Smooth muscle cell (in vitro differentiated cells): ENCODE results near the gene SYCN. TPM values are rescaled to one million over a fixed set of nuclear protein-coding genes. Genes with fewer than 3 reads are reported as not detected.

Source experiments
- DNase-seq: peaks from one replicate; lab custom pipeline; 2025; ENCODE audit not compliant: unreplicated experiment; lab: John Stamatoyannopoulos, UW
- H2AFZ ChIP-seq: fragments of 200-600 bp; sonication (generic); 2 replicates; pipeline ENCODE4 v1.6.0; 2016; ENCODE audit warnings: antibody characterized with exemption, low read depth, mild to moderate bottlenecking
- H3F3A ChIP-seq: fragments of 200-600 bp; sonication (generic); 2 replicates; pipeline ENCODE4 v1.6.0; 2017; ENCODE audit warnings: antibody characterized with exemption, low read depth
- H3K27ac ChIP-seq: fragments of 200-600 bp; sonication (generic); 2 replicates; pipeline ENCODE4 v1.5.1; 2016; ENCODE audit warnings: low read depth, mild to moderate bottlenecking
- H3K27me3 ChIP-seq: fragments of 200-600 bp; sonication (generic); 2 replicates; pipeline ENCODE4 v1.6.1; 2016; ENCODE audit warnings: low read depth, mild to moderate bottlenecking
- H3K36me3 ChIP-seq: fragments of 200-600 bp; sonication (generic); 2 replicates; pipeline ENCODE4 v1.5.1; 2016; ENCODE audit warnings: low read depth
- H3K4me1 ChIP-seq: fragments of 200-600 bp; sonication (generic); 2 replicates; pipeline ENCODE4 v1.5.1; 2016; ENCODE audit warnings: low read depth
- H3K4me2 ChIP-seq: fragments of 200-600 bp; sonication (generic); 2 replicates; pipeline ENCODE4 v1.6.0; 2016; ENCODE audit warnings: mild to moderate bottlenecking
- H3K4me3 ChIP-seq: fragments of 200-600 bp; sonication (generic); 2 replicates; pipeline ENCODE4 v1.5.1; 2016; ENCODE audit warnings: mild to moderate bottlenecking
- H3K79me2 ChIP-seq: fragments of 200-600 bp; sonication (generic); 2 replicates; pipeline ENCODE4 v1.6.0; 2016; ENCODE audit warnings: low read depth, mild to moderate bottlenecking
- H3K9ac ChIP-seq: fragments of 200-600 bp; sonication (generic); 2 replicates; pipeline ENCODE4 v1.6.0; 2016; ENCODE audit warnings: low read depth
- H3K9me3 ChIP-seq: fragments of 200-600 bp; sonication (generic); replicated peaks from 2 replicates; pipeline ENCODE4 v1.5.1; 2016; ENCODE audit warnings: low read depth
- H4K20me1 ChIP-seq: fragments of 200-600 bp; sonication (generic); 2 replicates; pipeline ENCODE4 v1.6.0; 2016; ENCODE audit warnings: low read depth
- WGBS: methylation state at CpG from one replicate; pipeline ENCODE4 v1.1.7; 2016; ENCODE audit warnings: low lambda C conversion rate; 5-methylcytosine and 5-hydroxymethylcytosine counted together
- polyA plus RNA-seq: library from polyadenylated mRNA; unstranded; fragments of >200 nt; fragmentation: Nextera tagmentation; extraction: Ambion mirVana; gene quantifications from 2 replicates; pipeline ENCODE4 v1.2.1, GENCODE V29; 2016
- total RNA-seq: library from RNA; depleted of rRNA; stranded (reverse); fragments of >200 nt; gene quantifications from 2 replicates; pipeline ENCODE4 v1.2.3, GENCODE V29; 2014
- TF ChIP-seq, protein P1 (sequence below): fragments of 200-600 bp; sonication (generic); IDR thresholded peaks from 2 replicates; pipeline ENCODE4 v1.5.1; 2017; ENCODE audit warnings: borderline replicate concordance, mild to moderate bottlenecking, antibody characterized with exemption; ENCODE audit not compliant: insufficient read depth, poor library complexity, severe bottlenecking

SYCN gene
- total and polyA plus RNA-seq, 2 experiments from 2014 or later: not detected

DNA sequence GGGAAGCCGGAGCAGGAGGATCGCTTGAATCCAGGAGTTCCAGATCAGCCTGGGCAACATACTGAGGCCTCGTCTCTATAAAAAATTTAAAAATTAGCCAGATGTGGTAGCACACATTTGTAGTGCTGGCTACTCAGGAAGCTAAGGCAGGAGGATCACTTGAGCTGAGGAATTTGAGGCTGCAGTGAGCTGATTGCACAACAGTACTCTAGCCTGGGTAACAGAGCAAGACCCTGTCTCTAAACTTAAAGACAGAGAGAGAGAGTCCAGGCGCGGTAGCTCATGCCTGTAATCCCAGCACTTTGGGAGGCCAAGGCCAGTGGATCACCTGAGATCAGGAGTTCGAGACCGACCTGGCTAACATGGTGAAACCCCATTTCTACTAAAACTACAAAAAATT is 36.4 kb upstream of the SYCN start:
- 88% methylated on average over 7 of the region's 7 CpGs for WGBS
- Histone ChIP-seq H2AFZ (no peak overlapping the region), H4K20me1 (no peaks in the 10 kb centered on the region), H3K4me3 (no peak overlapping the region), H3F3A (no peaks in the 10 kb centered on the region), H3K27ac (no peak overlapping the region), H3K79me2 (no peaks in the 10 kb centered on the region), H3K9ac (no peak overlapping the region), H3K4me2 (no peak overlapping the region), H3K4me1 (no peaks in the 10 kb centered on the region), H3K27me3 (peaks cover 16% of the 10 kb centered on the region), H3K9me3 (no peaks in the 10 kb centered on the region), H3K36me3 (no peaks in the 10 kb centered on the region)
- DNase-seq: no peak
- TF ChIP-seq, protein P1, sequence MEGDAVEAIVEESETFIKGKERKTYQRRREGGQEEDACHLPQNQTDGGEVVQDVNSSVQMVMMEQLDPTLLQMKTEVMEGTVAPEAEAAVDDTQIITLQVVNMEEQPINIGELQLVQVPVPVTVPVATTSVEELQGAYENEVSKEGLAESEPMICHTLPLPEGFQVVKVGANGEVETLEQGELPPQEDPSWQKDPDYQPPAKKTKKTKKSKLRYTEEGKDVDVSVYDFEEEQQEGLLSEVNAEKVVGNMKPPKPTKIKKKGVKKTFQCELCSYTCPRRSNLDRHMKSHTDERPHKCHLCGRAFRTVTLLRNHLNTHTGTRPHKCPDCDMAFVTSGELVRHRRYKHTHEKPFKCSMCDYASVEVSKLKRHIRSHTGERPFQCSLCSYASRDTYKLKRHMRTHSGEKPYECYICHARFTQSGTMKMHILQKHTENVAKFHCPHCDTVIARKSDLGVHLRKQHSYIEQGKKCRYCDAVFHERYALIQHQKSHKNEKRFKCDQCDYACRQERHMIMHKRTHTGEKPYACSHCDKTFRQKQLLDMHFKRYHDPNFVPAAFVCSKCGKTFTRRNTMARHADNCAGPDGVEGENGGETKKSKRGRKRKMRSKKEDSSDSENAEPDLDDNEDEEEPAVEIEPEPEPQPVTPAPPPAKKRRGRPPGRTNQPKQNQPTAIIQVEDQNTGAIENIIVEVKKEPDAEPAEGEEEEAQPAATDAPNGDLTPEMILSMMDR: no peak

DNA sequence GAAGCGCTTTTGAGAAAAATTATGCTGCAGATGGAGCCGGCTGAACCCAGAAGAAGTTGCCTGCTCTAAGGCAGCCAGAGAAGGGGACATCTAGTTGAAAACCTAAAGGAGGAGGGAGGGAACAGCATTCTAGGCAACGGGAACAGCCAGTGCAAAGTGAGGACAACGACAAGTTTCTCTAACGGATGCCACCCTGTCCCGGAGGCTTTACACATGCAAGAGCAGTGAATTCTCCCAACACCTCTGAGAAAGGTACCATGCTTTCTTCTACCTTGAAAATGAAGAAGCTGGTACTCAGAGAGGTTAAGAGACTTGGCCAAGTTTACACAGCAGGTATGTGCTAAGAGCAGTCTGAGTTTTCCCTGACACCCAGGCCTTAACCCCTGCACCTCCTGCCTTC is 34.9 kb upstream of the SYCN start:
- Histone ChIP-seq H3K27ac (no peak overlapping the region), H4K20me1 (no peaks in the 10 kb centered on the region), H3K9ac (no peak overlapping the region), H3K79me2 (no peaks in the 10 kb centered on the region), H3F3A (no peaks in the 10 kb centered on the region), H3K36me3 (no peaks in the 10 kb centered on the region), H3K9me3 (no peaks in the 10 kb centered on the region), H3K27me3 (peaks cover 18% of the 10 kb centered on the region), H3K4me1 (no peaks in the 10 kb centered on the region), H2AFZ (no peak overlapping the region), H3K4me2 (no peak overlapping the region), H3K4me3 (no peak overlapping the region)
- 85% methylated on average over 6 of the region's 6 CpGs for WGBS
- TF ChIP-seq, protein P1: no peak
- DNase-seq: no peak

DNA sequence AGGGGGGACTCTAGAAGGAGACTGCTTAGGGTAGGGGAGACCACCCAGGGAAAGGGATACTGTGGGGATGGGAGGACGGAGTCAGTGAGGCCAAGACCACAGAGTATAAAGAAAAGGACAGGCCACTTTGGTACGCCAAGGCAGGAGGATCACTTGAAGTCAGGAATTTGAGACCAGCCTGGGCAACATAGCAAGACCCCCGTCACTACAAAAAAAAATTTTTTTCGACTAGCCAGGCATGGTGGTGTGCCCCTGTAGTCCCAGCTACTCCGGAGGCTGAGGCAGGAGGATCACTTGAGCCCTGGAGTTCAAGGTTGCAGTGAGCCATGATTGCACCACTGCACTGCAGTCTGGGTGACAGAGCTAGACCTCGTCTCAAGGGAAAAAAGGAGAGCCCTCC is 34.1 kb upstream of the SYCN start:
- Histone ChIP-seq H3K4me2 (no peak overlapping the region), H3K4me3 (no peak overlapping the region), H3K27me3 (peaks cover 22% of the 10 kb centered on the region), H3K79me2 (no peaks in the 10 kb centered on the region), H3K27ac (no peak overlapping the region), H4K20me1 (no peaks in the 10 kb centered on the region), H3K9ac (no peak overlapping the region), H3F3A (no peaks in the 10 kb centered on the region), H3K4me1 (no peaks in the 10 kb centered on the region), H2AFZ (no peak overlapping the region), H3K9me3 (no peaks in the 10 kb centered on the region), H3K36me3 (no peaks in the 10 kb centered on the region)
- no peak for DNase-seq
- TF ChIP-seq, protein P1: no peak
- WGBS: 87% methylated on average over 6 of the region's 6 CpGs
